Activated naive CD4-positive, alpha-beta T cell treated with anti-CD3 and anti-CD28 coated beads, Interleukin-2, amount 10 ng/mL, durations not matched to agents 7 days and 5 days (primary cell): Measurements from ENCODE around the gene CHMP4B.
A peak's percentile ranks its signal among the peaks of the same experiment; 100 is the strongest.
"Not testable (repeated sequence)": the region's sequence is repeated elsewhere in the genome, so short reads cannot be mapped to it uniquely, and the experiment has no call there.

ENCODE experiments used
- CTCF ChIA-PET: fragments of 350-600 bp; sonication (Branson Sonifier 250); formaldehyde crosslinking; loops from one replicate; lab custom pipeline; 2021; ENCODE audit warnings: antibody characterized with exemption; lab: Charles Lee
- DNase-seq: peaks from one replicate; pipeline ENCODE4 v3.0.0-alpha.2; 2020
- H3K27ac Mint-ChIP-seq: one replicate; pipeline ENCODE4 v1.8.0; 2021; ENCODE audit warnings: mild to moderate bottlenecking, moderate library complexity, mixed read lengths
- H3K27me3 Mint-ChIP-seq: one replicate; pipeline ENCODE4 v1.8.0; 2021; ENCODE audit warnings: mild to moderate bottlenecking, mixed read lengths
- H3K36me3 Mint-ChIP-seq: one replicate; pipeline ENCODE4 v1.8.0; 2021; ENCODE audit warnings: mixed read lengths
- H3K4me1 Mint-ChIP-seq: one replicate; pipeline ENCODE4 v1.8.0; 2021; ENCODE audit warnings: mixed read lengths
- H3K4me3 Mint-ChIP-seq: one replicate; pipeline ENCODE4 v1.8.0; 2021; ENCODE audit warnings: mild to moderate bottlenecking, moderate library complexity, mixed read lengths
- H3K9me3 Mint-ChIP-seq: one replicate; pipeline ENCODE4 v1.8.0; 2021; ENCODE audit warnings: mixed read lengths

Gene CHMP4B

DNA sequence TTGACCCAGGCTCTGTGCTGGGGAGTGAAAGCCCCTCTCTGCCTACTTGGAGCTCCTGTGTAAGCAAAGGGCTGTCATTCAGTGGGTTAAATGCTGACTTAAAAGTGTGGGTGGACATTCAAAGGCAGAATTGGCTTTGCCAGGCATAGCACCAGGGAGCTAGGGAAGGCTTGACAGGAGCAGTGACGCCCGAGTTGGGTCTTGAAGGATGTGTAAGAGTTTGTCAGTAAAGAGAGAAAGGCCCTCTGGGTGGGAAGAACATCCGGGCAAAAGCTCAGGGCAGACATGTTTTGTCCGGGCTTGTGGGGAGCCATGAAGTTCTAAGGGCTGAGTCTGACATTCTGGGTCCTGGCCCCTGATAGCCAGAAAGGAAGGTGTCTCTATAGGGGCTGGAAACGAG is 27.9 kb upstream of the CHMP4B start:
- no peak for DNase-seq
- peaks cover 53% of the 10 kb centered on the region for H3K4me1 Mint-ChIP-seq
- H3K9me3 Mint-ChIP-seq, result no peaks in the 10 kb centered on the region
- no peak overlapping the region for H3K4me3 Mint-ChIP-seq
- CTCF ChIA-PET, result interaction anchor here (1.4 kb wide), 1 partner anchor 9 kb away, joined by 7 read pairs; no protein-coding TSS in a partner anchor
- peaks cover 9% of the 10 kb centered on the region for H3K36me3 Mint-ChIP-seq
- H3K27me3 Mint-ChIP-seq, result no peaks in the 10 kb centered on the region
- no peak overlapping the region for H3K27ac Mint-ChIP-seq

DNA sequence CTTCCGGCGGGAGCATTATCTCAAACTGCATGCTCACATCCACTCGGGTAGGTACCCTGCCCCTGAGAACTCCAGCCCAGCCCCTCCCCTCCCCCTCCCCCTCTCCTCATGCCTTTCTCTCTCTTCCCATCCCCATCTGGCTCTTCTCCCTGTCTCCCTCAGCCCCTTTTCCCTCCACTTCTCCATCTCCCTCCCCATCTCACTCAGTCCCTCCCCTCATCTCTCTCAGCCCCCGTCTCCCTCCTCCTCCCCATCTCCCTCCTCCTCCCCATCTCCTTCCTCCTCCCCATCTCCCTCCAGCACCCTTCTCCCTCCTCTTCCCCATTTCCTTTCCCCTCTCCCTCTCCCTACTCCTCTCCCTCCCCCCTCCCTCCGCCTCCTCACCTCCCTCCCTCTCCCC is 27.3 kb upstream of the CHMP4B start:
- no peak overlapping the region for H3K27ac Mint-ChIP-seq
- CTCF ChIA-PET, result no interaction called here
- H3K4me3 Mint-ChIP-seq, result no peak overlapping the region
- peaks cover 9% of the 10 kb centered on the region for H3K36me3 Mint-ChIP-seq
- DNase-seq, result no peak
- no peaks in the 10 kb centered on the region for H3K27me3 Mint-ChIP-seq
- peaks cover 52% of the 10 kb centered on the region for H3K4me1 Mint-ChIP-seq
- H3K9me3 Mint-ChIP-seq, result no peaks in the 10 kb centered on the region

DNA sequence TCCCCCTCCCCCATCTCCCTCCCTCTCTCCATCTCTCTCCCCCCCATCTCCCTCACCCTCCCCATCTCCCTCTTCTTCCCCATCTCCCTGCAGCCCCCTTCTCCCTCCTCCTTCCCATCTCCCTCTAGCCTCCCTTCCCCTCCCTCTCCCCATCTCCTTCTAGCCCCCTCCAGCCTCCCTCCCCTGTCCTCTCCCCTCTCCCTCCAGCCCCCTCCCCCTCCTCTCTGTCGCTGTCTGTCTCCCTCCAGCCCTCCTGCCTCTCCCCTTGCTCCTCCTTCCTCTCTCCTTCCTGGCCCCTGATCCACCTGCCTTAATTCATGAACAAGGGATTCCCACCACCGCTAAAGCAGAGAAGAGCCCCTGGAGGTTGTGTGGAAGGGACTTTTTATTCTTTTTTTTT is 26.9 kb upstream of the CHMP4B start:
- Mint-ChIP-seq H3K36me3 (peaks cover 7% of the 10 kb centered on the region), H3K27ac (no peak overlapping the region), H3K9me3 (no peaks in the 10 kb centered on the region), H3K4me3 (no peak overlapping the region), H3K27me3 (no peaks in the 10 kb centered on the region), H3K4me1 (peaks cover 48% of the 10 kb centered on the region)
- no peak for DNase-seq
- CTCF ChIA-PET, result no interaction called here

DNA sequence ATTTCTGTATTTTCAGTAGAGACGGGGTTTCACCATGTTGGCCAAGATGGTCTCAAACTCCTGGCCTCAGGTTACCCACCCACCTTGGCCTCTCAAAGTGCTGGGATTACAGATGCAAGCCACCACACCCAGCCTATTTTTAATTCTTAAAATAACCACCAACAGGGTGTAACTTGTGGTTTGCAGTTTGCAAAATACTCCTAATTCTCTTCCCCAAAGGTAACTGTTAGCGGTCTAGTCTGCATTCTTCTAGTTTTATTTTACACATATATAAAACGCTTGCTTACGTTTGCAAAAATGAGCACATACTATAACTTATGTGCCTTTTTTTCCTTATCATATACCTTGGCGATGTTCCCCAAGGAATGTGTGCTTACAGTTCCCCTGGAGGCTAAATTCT is 25.6 kb upstream of the CHMP4B start:
- H3K4me1 Mint-ChIP-seq, result peaks cover 42% of the 10 kb centered on the region
- CTCF ChIA-PET, result no interaction called here
- no peaks in the 10 kb centered on the region for H3K9me3 Mint-ChIP-seq
- H3K4me3 Mint-ChIP-seq, result no peak overlapping the region
- no peak for DNase-seq
- no peaks in the 10 kb centered on the region for H3K27me3 Mint-ChIP-seq
- peaks cover 2% of the 10 kb centered on the region for H3K36me3 Mint-ChIP-seq
- peak overlapping the region; percentile 76 for H3K27ac Mint-ChIP-seq

DNA sequence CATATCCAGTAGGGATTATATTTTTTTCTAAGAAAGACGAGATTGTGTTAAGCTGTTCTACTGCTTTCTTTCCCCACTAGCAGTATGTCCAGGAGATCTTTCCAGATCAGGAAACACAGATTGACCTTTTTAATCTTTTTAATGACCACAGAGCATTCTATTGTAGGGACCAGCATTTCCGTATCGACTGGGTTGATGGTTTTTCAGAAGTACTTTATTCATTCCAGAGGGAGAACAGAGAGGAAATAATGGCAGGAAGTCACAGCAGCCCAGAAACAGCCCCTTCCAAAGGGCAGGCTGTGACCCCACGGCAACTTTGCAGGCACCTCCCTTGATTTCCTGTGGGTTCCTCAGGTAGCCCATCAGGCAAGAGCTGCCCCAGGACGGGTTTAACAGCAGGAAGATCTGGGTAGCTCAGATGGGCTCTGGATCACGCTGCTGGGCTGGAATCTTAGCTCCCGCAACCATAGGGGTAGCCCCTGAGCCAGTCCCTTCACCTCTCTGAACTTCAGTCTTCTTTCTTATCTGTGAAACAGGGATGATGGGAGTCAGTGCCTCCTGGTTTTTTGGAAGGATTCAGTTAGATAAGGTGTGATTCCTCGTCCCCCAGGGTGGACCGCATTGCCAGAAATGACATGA is 23.8 kb upstream of the CHMP4B start:
- Mint-ChIP-seq H3K36me3 (no peaks in the 10 kb centered on the region), H3K9me3 (no peaks in the 10 kb centered on the region), H3K4me3 (no peak overlapping the region), H3K4me1 (peaks cover 40% of the 10 kb centered on the region), H3K27ac (no peak overlapping the region), H3K27me3 (no peaks in the 10 kb centered on the region)
- CTCF ChIA-PET, result interaction anchor here (1.6 kb wide), 1 partner anchor 146 kb away, joined by 5 read pairs; no protein-coding TSS in a partner anchor
- DNase-seq, result no peak

DNA sequence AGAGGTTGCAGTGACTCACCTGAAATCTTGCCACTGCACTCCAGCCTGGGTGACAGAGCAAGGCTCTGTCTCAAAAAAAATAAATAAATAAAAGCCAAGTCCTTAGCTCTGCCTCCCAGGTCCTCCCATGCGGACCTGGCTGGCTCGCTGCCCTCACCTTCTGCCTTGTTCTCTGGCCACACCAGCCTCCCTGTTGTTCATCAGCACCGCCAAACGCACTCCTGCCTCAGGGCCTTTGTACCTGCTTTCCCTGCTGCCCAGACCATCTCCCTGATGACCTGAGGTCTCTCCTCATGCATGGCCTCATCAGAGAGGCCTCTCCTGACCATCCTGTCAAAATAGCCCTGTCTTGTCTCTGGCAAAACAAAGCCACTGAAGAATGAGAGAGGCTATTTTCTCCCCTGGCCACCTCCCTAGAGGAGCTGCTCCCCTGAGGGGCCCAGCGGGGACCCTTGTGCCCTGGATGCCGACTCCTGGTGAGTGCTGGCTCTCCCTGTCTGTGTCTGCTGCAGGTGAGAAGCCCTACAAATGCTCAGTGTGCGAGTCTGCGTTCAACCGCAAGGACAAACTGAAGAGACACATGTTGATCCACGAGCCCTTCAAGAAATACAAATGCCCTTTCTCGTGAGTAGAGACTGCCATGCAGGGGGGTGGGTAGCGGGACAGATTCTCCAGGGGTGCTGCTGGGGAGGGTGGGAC is 22.6 kb upstream of the CHMP4B start:
- no peak for DNase-seq
- Mint-ChIP-seq H3K9me3 (no peaks in the 10 kb centered on the region), H3K4me1 (peaks cover 49% of the 10 kb centered on the region), H3K4me3 (no peak overlapping the region), H3K36me3 (peaks cover 2% of the 10 kb centered on the region), H3K27me3 (no peaks in the 10 kb centered on the region), H3K27ac (peak overlapping the region; percentile 5)
- CTCF ChIA-PET, result interaction anchor here (1.6 kb wide), 1 partner anchor 145 kb away, joined by 5 read pairs; no protein-coding TSS in a partner anchor

GRCh38 chr20:33789109-33789857 is 21.9 kb upstream of the CHMP4B start:
- H3K9me3 Mint-ChIP-seq, result no peaks in the 10 kb centered on the region
- H3K36me3 Mint-ChIP-seq, result peaks cover 2% of the 10 kb centered on the region
- peaks cover 57% of the 10 kb centered on the region for H3K4me1 Mint-ChIP-seq
- H3K27ac Mint-ChIP-seq, result peak overlapping the region; percentile 5
- no peak for DNase-seq
- CTCF ChIA-PET, result no interaction called here
- H3K27me3 Mint-ChIP-seq, result no peaks in the 10 kb centered on the region
- no peak overlapping the region for H3K4me3 Mint-ChIP-seq

DNA sequence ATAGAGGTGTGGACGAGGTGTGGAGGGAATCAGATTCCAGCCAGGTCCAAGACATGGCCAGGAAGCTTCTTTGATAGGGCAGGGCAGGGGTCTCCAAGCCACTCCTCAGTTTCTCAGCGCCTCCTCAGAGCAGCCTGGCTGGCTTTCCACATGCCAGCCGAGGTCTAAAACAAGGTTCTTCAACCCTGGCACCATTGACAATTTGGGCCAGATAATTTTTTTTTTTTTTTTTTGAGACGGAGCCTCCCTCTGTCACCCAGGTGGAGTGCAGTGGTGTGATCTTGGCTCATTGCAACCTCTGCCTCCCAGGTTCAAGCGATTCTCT is 21.3 kb upstream of the CHMP4B start:
- H3K36me3 Mint-ChIP-seq, result peaks cover 2% of the 10 kb centered on the region
- no peaks in the 10 kb centered on the region for H3K9me3 Mint-ChIP-seq
- no peak overlapping the region for H3K27ac Mint-ChIP-seq
- peaks cover 55% of the 10 kb centered on the region for H3K4me1 Mint-ChIP-seq
- CTCF ChIA-PET, result no interaction called here
- DNase-seq, result no peak
- H3K27me3 Mint-ChIP-seq, result no peaks in the 10 kb centered on the region
- H3K4me3 Mint-ChIP-seq, result no peak overlapping the region

GRCh38 chr20:33790566-33790965 is 20.6 kb upstream of the CHMP4B start:
- DNase-seq, result no peak
- CTCF ChIA-PET, result no interaction called here
- H3K27me3 Mint-ChIP-seq, result no peaks in the 10 kb centered on the region
- H3K36me3 Mint-ChIP-seq, result peaks cover 2% of the 10 kb centered on the region
- no peaks in the 10 kb centered on the region for H3K9me3 Mint-ChIP-seq
- peaks cover 48% of the 10 kb centered on the region for H3K4me1 Mint-ChIP-seq
- no peak overlapping the region for H3K27ac Mint-ChIP-seq
- no peak overlapping the region for H3K4me3 Mint-ChIP-seq

GRCh38 chr20:33791021-33791420 is 20.1 kb upstream of the CHMP4B start:
- H3K4me1 Mint-ChIP-seq, result peaks cover 44% of the 10 kb centered on the region
- CTCF ChIA-PET, result interaction anchor here (1.3 kb wide), 1 partner anchor 129 kb away, joined by 4 read pairs; no protein-coding TSS in a partner anchor
- no peak for DNase-seq
- peaks cover 2% of the 10 kb centered on the region for H3K36me3 Mint-ChIP-seq
- H3K27me3 Mint-ChIP-seq, result no peaks in the 10 kb centered on the region
- no peak overlapping the region for H3K4me3 Mint-ChIP-seq
- H3K9me3 Mint-ChIP-seq, result no peaks in the 10 kb centered on the region
- H3K27ac Mint-ChIP-seq, result no peak overlapping the region

GRCh38 chr20:33791540-33791939 is 19.6 kb upstream of the CHMP4B start:
- peaks cover 2% of the 10 kb centered on the region for H3K36me3 Mint-ChIP-seq
- H3K9me3 Mint-ChIP-seq, result no peaks in the 10 kb centered on the region
- DNase-seq, result no peak
- no peak overlapping the region for H3K4me3 Mint-ChIP-seq
- H3K27ac Mint-ChIP-seq, result no peak overlapping the region
- H3K4me1 Mint-ChIP-seq, result peaks cover 39% of the 10 kb centered on the region
- CTCF ChIA-PET, result interaction anchor here (0.6 to 3.7 kb wide), 14 partner anchors 10 to 277 kb away, joined by 3 to 26 read pairs (median 4); no protein-coding TSS in a partner anchor
- H3K27me3 Mint-ChIP-seq, result no peaks in the 10 kb centered on the region

DNA sequence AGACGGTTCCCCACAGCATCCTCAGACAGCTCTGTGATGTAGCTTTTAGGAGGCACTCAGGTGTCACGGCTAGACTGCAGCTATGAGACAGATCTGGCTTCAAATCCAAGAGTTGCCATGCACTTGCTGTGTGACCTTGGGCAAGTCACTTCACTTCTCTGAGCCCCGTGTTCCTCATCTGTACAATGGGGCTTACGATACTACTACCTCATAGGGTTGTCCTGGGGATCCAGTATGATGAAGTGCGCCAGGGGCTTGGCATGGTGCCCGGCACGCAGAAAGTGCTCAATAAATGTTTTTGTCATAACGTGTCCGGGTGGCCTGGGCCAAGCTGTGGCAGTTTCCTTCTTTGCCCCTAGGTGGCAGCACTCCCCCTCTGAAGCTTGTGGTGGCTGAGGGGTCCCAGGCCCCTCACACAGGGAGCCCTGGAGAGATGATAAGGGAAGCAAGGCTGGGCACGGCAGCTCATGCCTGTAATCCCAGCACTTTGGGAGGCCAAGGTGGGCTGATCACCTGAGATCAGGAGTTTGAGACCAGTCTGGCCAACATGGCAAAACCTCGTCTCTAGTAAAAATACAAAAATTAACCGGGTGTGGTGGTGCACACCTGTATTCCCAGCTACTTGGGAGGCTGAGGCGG is 19.1 kb upstream of the CHMP4B start:
- Mint-ChIP-seq H3K4me3 (no peak overlapping the region), H3K9me3 (no peaks in the 10 kb centered on the region), H3K27ac (peak overlapping the region; percentile 42), H3K36me3 (peaks cover 2% of the 10 kb centered on the region), H3K27me3 (no peaks in the 10 kb centered on the region), H3K4me1 (peaks cover 33% of the 10 kb centered on the region)
- CTCF ChIA-PET, result interaction anchor here (0.6 to 3.7 kb wide), 18 partner anchors 9 to 640 kb away, joined by 3 to 26 read pairs (median 4); no protein-coding TSS in a partner anchor
- peak; percentile 65 for DNase-seq

DNA sequence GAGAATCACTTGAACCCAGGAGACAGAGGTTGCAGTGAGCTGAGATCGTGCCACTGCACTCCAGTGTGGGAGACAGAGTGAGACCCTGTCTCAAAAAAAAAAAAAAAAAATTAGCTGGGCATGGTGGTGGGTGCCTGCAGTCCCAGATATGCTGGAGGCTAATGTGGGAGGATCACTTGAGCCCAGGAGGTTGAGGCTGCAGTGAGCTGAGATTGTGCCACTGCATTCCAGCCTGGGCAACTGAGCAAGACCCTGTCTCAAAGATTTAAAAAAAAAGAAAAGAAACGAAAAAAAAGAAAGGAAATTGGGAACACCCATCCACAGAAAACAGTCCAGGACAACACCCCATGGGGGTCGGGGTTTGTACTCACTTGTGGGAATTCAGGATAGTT is 18.6 kb upstream of the CHMP4B start:
- H3K9me3 Mint-ChIP-seq, H3K4me3 Mint-ChIP-seq, H3K27me3 Mint-ChIP-seq, H3K27ac Mint-ChIP-seq, H3K36me3 Mint-ChIP-seq, DNase-seq: not testable (repeated sequence)
- CTCF ChIA-PET, result interaction anchor here (0.6 to 3.7 kb wide), 15 partner anchors 9 to 639 kb away, joined by 3 to 26 read pairs (median 4); no protein-coding TSS in a partner anchor
- peaks cover 28% of the 10 kb centered on the region for H3K4me1 Mint-ChIP-seq
